ENCODE measurements around the gene RPL3.
A peak's percentile ranks its signal among the peaks of the same experiment; 100 is the strongest.

RPL3 gene

DNA sequence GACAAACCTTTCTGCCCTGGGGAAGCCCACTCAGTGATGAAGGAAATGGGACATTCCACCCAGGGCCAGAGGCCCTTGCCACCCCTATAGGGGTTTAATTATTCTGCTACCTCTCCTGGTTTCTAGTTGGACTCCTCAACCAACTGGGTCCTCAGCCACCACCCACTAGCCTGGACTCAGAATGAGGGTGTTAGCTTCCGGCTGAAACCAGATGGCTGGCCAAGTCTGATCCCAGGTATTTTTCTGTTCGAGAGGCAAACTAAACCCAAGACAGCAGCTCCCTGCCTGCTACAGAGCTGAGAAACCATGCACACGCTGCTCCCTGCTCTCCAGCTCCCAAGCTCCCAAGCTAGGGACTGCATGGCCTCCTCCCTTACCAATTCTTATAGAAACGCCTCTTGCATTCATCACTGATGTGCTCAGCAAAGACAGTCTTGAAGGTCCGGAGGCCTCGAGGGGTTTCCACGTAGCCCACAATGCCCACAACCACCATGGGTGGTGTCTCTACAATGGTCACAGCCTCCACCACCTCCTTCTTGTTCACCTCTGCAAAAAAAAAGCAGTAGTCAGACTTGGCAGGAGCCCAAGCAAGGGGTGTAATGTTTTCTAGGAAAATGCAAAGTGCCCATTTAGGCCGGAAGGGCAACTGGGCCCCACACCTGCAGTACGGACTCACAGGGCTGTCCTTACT is 2.2 kb downstream of the RPL3 start:
- peak; percentile 56 for DNase-seq (ENCODE audit: low spot score)

DNA sequence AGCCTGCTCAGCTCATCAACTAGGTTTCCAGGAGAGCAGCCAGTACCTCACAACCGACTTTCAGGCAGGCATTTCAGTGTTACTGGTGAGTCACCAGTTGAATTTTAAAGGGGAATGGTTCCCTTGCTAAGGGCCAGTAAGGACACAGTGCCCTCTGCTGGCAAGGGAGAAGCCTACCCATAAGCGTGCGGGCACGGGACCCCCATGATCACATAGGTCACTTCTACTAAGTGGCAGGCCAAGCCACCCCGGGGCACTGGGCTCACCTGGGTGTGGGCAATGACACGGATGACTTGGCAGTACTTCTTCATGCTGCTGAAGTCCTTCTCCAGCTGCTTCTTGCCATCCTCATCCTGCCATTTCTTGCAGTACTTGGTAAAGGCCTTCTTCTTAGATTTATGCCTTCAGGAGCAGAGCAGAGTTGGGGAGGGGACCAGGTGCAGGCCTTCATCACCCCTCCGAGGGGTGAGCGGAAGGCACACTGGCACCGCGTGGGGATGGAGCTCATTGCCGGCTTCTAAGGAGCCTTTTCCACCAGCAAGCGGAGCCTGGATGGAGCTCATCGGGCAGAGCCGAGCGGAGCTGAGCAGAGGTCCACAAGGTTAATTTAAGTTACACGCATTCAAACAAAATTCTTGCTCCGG is 2.9 kb downstream of the RPL3 start:
- DNase-seq (ENCODE audit: low spot score) = peak; percentile 89

DNA sequence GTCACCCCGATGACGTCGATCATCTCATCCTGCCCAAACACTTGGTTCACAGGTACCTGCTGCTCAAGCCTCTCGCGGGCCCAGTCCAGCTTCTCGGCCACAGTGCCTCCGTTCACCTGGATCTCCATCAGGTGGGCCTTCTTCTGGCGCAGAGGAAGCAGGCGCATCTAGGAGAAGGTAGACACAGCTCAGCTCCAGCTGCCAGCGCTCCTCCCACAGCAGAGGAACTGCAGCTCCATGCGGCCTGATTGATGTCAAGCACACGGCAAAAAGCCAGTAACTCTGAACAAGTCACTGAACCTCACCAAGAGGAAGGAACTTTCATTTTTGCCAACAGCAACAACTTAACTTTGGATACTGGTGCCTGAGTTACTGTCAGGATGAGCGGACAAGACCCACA is 4.0 kb downstream of the RPL3 start:
- no peak for DNase-seq (ENCODE audit: low spot score)

DNA sequence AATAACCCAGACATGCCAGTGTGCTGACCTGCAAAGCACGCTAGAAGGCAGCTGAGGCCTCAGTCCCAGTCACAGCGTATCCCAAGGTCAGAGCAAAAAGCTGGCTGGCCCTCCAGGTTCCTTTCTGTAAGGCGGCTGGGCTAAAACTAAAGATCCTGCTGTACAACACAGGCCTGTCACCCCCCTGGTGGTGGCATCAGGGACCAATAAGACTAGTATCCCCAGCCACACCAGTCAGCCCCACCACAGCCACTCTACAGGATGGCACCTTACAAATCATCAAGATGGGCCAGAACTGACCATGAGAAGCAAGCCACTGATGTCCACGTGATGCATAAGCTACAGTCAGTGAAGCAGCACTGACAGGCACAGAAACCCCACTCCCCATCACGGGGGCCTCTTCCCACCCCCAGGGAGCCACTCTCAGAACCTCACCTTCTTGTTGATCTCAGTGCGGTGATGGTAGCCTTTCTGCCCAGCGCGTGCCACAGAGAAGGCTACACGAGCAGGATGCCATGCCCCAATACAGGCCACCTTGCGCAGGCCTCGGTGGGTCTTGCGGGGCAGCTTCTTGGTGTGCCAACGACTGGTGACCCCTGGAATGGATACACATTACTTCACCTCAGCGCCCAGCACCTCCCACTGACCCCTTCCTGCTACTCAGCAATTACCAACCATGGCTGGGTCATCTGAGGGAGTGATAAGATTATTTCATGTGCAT is 5.0 kb downstream of the RPL3 start:
- no peak for DNase-seq (ENCODE audit: low spot score)

DNA sequence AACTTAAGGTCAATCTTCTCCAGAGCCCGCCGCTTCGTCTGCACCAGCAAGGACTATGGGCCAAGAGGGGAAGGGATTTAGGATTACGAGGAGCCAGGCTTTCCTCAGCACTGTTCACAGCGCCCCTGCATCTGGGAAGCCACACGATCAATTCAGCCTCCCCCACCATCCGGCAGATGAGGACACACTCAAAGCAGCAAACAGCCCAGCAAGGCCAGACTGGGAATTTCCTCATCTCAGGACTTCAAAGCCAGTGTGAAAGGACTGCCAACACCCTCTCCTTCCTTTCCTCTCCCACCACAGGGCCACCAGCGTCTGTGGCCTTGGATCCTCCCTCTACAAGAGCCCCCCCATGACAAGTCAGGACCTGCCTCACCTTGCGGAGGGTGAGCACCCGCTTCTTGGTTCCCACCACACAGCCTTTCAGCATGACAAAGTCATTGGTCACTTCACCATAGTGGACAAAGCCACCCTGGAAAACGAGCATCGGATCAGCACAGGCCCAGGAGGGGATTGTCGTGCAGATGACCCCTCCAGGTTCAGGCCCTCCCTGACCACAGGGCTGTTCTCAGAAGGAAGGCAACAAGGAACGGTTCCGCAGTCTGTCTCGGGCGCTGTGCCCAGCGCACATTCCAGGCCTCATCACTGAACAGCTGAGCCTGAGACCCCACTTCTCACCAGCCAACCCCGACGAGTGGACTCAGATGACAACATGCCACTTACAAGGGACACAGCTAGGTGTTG is 6.0 kb downstream of the RPL3 start:
- no peak for DNase-seq (ENCODE audit: low spot score)

DNA sequence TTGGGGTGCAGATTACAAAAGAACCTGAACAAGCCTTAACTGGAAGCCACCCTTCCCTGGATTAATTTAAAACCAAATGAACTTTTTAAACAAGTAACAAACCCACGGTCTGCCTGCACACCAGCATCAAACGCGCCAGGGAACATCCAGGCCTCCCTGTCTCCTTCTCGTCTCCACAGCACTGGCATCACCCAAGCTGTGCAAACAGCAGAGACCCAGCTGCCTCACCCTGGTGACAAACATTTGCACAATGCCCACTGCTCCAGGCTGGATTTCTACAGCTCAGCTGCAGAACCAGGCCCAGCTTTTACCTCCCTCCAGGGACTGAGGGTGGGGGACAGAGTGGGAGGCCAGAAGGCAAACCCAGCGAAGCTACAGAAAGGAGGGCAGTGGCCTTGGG is 7.0 kb downstream of the RPL3 start:
- no peak for DNase-seq (ENCODE audit: low spot score)

DNA sequence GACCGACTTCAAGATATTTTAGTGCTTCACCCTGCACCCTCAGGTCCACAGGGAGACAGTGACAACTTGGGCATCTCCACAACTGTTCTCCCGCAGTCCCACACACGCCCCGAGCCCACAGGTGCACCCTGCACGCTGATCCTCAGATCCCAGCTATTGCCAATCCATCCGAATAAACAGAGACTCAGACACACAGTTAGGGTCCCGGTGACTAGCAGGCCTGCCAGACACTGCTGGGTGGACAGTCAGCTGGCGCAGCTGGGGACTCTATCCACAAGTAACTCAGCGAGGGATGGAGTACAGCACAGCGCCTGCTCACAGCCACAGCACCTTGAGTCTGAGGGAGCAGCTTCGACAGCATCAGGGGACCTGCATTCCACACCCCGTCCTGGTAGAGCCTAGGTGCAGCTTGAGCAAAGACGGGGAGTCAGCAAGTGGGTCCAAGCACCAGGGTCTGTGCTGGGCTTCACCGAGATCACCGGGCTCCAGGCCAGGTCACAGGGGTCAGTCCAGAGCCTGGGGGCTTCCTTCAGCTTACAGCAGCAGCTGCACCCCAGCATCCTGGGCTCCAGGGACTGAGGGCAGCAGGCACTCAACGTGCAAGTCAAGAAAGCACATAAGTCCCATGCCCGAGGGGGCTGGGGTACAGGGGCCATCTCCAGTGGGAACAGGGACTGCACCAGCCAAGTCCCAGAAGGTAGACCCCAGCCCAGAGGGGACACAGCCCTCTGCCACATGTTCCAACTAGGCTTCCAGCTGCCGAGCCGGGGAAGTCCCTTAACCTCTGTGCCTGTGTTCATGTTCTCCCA is 7.6 kb downstream of the RPL3 start:
- DNase-seq (ENCODE audit: low spot score) = no peak

DNA sequence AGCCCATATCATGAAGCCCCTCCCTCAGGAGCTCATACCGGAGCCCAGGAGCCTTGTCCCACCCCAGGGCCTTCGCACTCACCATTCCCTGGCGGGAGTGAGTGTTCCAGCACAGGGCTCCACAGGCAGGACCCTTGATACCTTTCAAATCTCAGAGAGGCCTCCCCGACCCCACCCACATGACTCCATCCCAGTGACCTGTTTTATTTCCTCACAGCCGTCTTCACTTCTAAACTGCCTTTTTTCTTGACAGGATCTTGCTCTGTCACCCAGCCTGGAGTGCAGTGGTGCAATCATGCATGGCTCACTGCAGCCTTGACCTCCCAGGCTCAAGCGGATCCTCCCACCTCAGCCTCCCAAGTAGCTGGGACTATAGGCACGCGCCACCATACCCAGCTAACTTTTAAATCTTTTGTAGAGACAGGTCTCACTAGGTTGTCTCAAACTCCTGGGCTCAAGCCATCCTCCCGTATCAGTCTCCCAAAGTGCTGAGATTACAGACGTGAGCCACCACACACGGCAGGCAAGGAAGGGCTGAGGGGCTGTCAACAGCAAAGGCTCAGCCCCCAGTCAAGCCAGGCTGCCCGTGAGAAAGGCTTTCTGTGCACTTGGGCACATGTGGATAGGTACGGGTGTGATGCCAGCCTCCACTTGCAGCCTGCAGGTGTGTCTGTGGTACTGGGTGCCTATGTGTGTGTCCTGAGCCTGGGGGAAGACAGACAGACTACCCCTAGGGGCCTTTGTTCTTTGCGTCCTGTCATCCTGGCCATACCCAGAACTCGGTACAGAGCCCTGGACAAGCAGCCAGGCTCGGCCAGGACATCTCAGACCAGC is 9.3 kb downstream of the RPL3 start:
- no peak for DNase-seq (ENCODE audit: low spot score)

DNA sequence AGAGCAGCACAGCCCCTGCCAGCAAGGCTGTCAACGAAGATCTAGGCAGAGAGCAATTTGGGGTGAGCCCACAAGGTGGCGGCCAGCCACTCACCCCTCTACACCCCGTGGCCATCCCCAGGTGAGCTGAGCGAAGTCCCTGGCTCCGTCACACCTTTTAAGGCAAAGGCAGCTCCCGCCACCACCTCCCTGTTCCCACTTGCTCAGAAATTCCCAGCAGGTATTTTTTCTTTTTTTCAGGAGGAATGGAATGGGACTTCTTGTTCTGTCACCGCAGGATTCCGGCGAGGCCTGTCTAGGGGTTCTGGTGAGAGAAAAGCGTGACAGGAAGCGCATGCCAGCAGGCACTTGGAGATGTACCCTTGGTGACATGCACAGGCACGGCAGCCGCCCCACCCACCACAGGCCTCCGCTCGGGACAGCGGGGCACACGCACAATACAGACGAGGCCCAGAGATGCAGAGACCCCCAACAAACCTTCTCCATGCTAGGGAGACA is 10.0 kb downstream of the RPL3 start:
- no peak for DNase-seq (ENCODE audit: low spot score)

DNA sequence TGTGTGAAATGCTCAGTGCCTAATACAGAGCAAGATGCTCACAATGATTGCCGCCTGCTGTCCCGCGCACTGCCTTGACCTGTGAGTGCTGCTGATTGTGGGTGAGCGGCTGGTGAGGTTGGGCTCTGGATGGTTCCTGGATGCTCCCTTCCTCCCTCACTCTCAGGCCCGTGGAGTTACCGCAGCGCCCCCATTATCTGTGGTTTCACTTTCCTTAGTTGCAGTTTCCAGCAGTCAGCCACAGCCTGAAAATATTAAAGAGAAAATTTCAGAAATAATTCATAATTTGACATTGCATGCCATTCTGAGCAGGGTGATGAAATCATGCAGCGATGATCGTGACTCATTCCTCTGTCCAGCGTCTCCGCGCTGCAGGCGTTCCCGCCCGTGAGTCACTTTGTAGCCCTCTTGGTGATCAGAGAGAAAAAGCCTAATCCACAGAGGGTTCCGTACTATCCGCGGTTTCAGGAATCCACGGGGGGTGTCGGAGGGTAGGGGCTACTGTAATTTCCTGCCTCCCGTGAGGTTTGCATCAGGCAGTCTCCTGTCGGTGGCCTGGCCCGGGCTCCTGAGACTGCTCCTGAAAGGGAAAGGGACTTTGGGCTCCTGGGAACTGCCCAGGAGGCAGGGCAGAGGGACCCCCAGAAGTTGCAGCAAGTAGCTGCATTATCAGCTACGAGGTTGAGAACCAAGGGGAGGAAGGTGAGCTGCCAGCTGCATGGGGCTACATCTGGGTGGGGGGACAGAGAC is 10.6 kb downstream of the RPL3 start:
- DNase-seq (ENCODE audit: low spot score) = peak; percentile 43

DNA sequence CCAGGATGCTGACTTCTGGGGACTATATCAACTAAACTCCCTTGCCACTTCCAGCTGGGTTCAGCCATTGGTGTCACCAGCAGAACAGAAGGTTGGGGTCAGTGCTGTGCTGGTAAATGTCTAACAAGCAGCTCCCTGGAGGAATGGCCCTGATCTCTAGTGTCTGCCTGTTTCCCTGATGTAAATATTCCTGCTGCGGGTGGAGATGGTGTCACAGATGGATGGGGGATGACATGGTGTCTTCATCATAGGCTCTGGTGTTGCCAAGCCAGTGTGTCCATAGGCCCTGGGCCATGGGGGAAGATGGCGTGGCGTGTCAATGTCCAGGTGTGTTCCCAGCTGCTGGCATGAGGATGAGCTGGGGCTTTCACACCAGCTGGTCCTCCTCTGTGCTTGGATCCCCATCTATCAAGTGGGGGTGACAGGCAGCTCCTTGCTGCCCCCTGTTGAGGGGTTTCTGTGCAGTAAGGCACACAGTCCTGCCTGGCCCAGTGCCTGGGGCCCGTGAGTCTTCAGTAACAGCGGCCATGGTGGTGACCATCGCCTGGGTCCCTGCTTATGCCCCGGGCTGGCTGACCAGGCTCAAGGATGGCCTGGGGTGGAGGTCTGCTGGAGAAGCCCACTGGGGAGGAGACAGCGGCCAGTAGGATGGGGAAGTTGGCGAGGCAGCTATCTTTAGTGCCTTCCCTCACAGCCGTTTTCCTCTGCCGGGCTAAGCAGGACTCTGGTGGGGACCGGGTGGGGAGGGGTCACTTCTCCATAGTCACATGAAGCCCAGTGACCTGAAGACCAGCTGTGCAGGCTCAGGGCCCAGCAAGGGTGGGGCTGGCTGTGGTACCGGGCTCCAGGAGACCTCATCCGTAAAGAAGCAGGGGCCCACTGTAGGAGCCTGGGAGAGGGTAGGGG is 12.7 kb downstream of the RPL3 start:
- peak; percentile 26 for DNase-seq (ENCODE audit: low spot score)

DNA sequence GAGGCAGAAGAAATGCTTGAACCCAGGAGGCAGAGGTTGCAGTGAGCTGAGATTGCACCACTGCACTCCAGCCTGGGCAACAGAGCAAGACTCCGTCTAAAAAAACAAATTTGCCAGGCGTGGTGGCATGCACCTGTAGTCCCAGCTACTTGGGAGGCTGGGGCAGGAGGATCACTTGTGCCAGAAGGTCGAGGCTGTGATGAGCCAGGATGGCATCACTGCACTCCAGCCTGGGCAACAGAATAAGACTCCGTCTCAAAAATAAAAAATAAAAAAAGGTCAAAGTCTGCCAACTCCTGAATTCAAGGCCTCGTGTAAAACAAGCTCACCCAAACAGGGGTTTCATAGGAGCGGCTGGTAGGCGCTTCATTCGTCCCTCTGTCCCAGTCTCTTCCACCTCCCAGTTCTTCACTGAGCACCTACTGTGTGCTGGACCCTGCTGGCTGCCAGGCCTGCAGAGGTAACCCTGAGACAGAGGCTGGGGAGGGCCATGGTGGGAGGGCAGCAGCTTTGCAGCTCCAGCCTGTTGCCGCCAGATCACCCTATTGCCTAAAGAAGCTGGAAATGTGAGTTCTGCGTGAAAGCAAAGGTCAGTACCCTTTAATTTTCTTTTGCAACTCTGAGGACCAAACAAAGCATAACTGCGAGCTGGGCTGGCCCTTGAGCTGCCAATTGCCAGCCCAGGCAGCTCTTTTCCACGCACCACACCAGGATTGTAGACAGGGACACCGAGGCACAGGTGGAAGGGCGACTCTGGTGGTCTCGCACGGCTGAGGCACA is 15.3 kb downstream of the RPL3 start:
- no peak for DNase-seq (ENCODE audit: low spot score)

DNA sequence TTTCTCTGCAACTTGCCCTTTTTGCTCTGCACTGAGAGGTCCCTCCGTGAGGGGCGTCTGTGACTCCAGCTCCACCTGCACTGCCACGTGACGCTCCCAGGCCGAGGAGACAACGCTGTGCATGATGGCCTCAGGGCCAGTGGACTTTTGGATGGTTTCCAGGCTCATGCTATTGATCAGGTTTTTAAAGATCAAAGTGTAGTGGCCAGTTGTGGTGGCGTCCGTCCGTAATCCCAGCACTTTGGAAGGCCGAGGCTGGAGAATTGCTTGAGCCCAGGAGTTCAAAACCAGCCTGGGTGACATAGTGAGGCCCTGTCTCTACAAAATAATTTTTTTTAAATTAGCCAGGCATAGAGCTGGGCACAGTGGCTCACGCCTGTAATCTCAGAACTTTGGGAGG is 16.1 kb downstream of the RPL3 start:
- no peak for DNase-seq (ENCODE audit: low spot score)

DNA sequence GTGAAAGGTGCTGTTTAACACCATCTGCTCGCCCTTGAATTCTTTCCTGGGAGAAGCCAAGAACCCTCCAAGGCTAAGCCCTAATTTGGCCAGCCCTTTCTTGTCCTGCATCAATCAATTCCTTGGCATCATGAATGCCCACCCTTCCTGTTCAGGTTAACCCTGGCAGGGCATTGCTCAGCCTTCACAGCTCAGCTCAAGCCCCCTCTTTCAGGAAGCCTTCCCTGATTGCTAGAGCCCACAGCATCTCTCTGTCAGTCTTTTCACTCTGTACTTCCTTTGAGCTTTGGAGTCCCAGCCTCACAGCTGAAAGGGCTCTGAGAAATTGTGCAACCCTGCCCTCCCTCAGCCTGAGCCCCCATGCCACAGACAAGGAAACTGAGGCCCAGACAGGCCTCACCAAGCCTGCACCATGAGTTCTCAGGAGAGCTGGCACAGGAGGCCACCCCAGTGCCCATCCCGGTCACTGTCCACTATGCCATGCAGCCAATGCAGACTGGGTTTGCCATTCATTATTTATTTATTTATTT is 16.9 kb downstream of the RPL3 start:
- no peak for DNase-seq (ENCODE audit: low spot score)

DNA sequence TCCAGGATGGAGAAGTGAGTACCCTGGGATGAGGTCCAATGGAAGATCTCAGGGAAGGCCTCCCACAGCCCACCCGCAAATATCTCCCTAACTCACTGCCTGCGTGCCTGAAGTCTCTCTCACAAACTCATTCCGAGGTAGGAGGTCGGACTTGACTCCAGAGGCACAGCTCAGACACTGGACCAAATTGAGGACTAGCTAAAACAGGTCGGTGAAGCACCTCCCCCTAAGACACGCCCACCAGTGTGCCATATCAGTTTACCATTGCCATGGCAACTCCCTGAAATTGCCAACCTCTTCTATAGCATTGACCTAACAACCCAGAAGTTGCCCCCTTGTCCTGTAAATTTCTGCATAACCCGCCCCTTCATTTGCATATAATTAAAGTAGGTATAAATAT is 17.5 kb downstream of the RPL3 start:
- peak; percentile 24 for DNase-seq (ENCODE audit: low spot score)

DNA sequence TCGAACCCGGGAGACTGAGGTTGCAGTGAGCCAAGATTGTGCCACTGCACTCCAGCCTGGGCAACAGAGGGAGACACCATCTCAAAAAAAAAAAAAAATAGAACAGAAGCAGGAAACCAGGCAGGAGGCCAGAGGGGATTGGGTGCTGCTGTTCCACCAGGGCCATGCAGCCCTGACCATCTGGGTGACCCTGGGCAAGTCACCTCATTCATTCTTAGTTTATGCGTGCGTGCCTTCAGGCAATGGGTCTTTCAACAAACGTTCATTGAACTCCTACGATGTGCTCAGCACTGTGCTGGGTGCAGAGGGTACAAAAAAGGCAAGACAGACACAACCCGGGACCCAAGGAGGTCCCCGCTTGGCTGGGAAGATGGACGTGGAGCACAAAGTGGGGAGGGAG is 18.3 kb downstream of the RPL3 start:
- DNase-seq (ENCODE audit: low spot score) = no peak

DNA sequence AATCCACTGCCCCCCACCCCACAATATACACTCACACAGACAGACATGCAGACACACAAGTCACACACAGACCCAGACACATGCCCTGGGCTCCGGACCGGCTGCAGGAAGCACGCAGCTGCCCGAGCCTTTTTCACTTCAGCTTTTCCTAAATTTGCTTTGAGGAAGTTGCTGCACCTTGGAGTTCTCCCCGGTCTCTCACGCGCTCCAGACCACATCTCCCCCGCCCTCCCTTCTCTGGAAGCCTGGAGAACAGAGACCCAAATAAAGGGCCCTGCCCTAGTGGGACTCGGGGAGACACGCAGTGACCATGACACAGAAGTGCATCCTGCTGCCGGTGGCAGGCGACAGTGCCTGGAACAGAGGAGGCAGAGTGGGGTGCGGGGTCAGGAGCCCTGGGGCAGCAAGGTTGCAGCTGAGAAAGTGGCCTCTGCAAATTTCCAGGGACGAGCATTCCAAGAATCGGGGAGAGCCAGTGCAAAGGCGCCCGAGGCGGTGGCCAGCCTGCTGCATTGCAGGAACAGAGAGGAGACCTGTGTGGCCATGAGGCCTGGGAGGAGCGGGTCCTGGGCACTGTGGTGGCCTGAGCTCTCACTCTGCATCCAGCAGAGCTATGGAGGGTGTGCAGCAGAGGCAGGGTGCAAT is 19.1 kb downstream of the RPL3 start:
- DNase-seq (ENCODE audit: low spot score) = no peak
